Muscle of leg (tissue), 11 donors: ENCODE results near the gene NLRC3. TPM values are rescaled to one million over a fixed set of nuclear protein-coding genes. Genes with fewer than 3 reads are reported as not detected.
"Not testable (repeated sequence)": the region's sequence is repeated elsewhere in the genome, so short reads cannot be mapped to it uniquely, and the experiment has no call there.

Experiments
- DNase-seq: peaks from one replicate; pipeline ENCODE4 v3.0.0; 2013
- H3K27ac ChIP-seq: one replicate; pipeline ENCODE4 v1.5.1; 2013; ENCODE audit warnings: mild to moderate bottlenecking, low read length, control low read depth
- H3K27me3 ChIP-seq: one replicate; pipeline ENCODE4 v1.6.1; 2013; ENCODE audit warnings: low read length; ENCODE audit not compliant: control insufficient read depth, insufficient read depth
- H3K36me3 ChIP-seq: one replicate; pipeline ENCODE4 v1.6.1; 2013; ENCODE audit warnings: low read length; ENCODE audit not compliant: control insufficient read depth, insufficient read depth
- H3K4me1 ChIP-seq: one replicate; pipeline ENCODE4 v1.6.1; 2013; ENCODE audit warnings: low read length; ENCODE audit not compliant: control insufficient read depth, insufficient read depth
- H3K4me3 ChIP-seq: one replicate; pipeline ENCODE4 v1.5.1; 2013; ENCODE audit warnings: low read length, control low read depth
- H3K9me3 ChIP-seq: replicated peaks from 2 replicates; pipeline ENCODE4 v1.6.1; 2013; ENCODE audit warnings: low read depth, low read length; ENCODE audit not compliant: control insufficient read depth
- WGBS: methylation state at CpG from one replicate; pipeline ENCODE4 v1.1.5; 2013; ENCODE audit warnings: missing lambda C conversion rate; ENCODE audit not compliant: insufficient coverage; 5-methylcytosine and 5-hydroxymethylcytosine counted together
- polyA plus RNA-seq, 8 donors: library from polyadenylated mRNA; unstranded; fragments of 120-200 nt; gene quantifications; one replicate each; pipeline versions ENCODE4 v1.2.1 to v1.2.3, GENCODE V29; 2013; ENCODE audit warnings: inconsistent platforms in 1 of 8, low replicate concordance in 1 of 8; ENCODE audit not compliant: insufficient read length in 8 of 8, insufficient read depth in 1 of 8
- total RNA-seq: library from RNA; stranded (reverse); fragments of 120-200 nt; gene quantifications from one replicate; pipeline ENCODE4 v1.2.4, GENCODE V29; 2013

Gene NLRC3
- total and polyA plus RNA-seq, 9 donors = 0.58 to 1.2 (median 1.00) TPM

GRCh38 chr16:3609895-3610697, 32.9 kb upstream of the NLRC3 start:
- Histone ChIP-seq H3K9me3 (no peaks in the 10 kb centered on the region), H3K36me3 (peaks cover 24% of the 10 kb centered on the region), H3K4me1 (peaks cover 14% of the 10 kb centered on the region), H3K27ac (no peak overlapping the region), H3K27me3 (no peaks in the 10 kb centered on the region), H3K4me3 (peak overlapping the region; percentile 97)
- DNase-seq = peak; percentile 32
- WGBS = 65% methylated on average over 10 of the region's 14 CpGs

DNA sequence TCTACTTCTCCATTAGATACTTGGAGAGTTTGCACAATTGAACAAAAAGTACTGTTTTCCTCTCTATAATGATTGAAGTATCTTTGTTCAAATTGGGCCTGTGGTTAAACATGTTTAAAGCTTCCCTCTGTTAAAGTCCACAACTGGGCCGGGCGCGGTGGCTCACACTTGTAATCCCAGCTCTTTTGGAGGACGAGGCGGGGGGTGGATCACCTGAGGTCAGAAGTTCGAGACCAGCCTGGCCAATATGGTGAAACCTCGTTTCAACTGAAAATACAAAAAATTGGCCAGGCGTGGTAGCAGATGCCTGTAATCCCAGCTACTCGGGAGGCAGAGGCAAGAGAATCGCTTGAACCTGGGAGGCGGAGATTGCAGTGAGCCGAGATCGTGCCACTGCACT, 31.8 kb upstream of the NLRC3 start:
- not testable (repeated sequence) for H3K27me3 ChIP-seq, H3K4me3 ChIP-seq, DNase-seq, H3K27ac ChIP-seq, H3K9me3 ChIP-seq
- peaks cover 14% of the 10 kb centered on the region for H3K4me1 ChIP-seq
- peaks cover 24% of the 10 kb centered on the region for H3K36me3 ChIP-seq
- WGBS = 87% methylated on average over 10 of the region's 13 CpGs

GRCh38 chr16:3608069-3608468, 30.9 kb upstream of the NLRC3 start:
- H3K4me3 ChIP-seq = no peak overlapping the region
- peaks cover 28% of the 10 kb centered on the region for H3K36me3 ChIP-seq
- peaks cover 14% of the 10 kb centered on the region for H3K4me1 ChIP-seq
- H3K27me3 ChIP-seq = no peaks in the 10 kb centered on the region
- no peaks in the 10 kb centered on the region for H3K9me3 ChIP-seq
- 100% methylated on average over 1 of the region's 5 CpGs for WGBS
- H3K27ac ChIP-seq = no peak overlapping the region
- no peak for DNase-seq

DNA sequence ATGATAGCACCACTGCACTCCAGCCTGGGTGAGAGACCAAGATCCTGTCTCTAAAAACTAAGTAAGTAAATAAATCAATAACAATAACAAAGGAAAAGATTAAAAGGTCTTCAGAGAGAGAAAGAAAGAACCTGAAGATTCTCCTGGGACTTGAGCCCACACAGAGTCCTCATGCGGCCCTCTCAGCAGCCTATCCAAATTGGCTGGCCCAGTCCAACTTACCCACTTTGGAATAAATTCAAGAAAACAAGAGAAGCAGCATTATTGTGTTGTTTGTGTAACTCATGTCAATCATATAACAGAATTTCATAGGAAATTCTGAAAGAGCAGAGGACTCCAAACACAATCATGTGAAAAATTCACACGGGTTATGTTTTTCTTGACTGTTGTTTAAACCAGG, 30.4 kb upstream of the NLRC3 start:
- WGBS = no CpG with 5 or more reads among the region's 2 CpGs
- H3K4me3 ChIP-seq = no peak overlapping the region
- H3K9me3 ChIP-seq = no peaks in the 10 kb centered on the region
- peaks cover 32% of the 10 kb centered on the region for H3K36me3 ChIP-seq
- H3K27ac ChIP-seq = no peak overlapping the region
- H3K4me1 ChIP-seq = peaks cover 12% of the 10 kb centered on the region
- DNase-seq = no peak
- no peaks in the 10 kb centered on the region for H3K27me3 ChIP-seq

- Histone ChIP-seq H3K9me3 (no peaks in the 10 kb centered on the region), H3K27ac (no peak overlapping the region), H3K4me3 (no peak overlapping the region), H3K4me1 (peaks cover 8% of the 10 kb centered on the region), H3K36me3 (peaks cover 35% of the 10 kb centered on the region), H3K27me3 (no peaks in the 10 kb centered on the region)
- 97% methylated on average over 6 of the region's 7 CpGs for WGBS
- DNase-seq = no peak
Measured at GRCh38 chr16:3607161-3607560, 30.0 kb upstream of the NLRC3 start.

DNA sequence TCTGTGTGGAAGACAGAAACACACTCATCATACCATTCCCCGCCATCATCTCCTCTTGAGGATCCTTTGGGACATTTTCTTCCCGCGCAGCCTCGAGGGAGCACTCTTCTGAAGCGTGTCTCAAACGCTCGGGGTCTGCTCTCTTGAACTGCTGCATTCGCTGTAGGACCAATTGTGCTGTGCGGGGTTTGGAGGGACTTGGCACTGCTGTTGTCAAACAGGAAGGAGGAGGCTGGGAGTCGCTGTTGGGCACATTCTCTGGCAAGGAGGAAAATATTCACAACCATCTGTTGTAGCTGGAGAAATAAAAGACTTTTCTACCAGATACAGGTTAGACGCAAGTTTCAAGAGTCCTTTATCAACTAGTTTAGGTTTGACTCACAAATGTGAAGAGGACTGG, 29.2 kb upstream of the NLRC3 start:
- WGBS = 89% methylated on average over 7 of the region's 11 CpGs
- no peaks in the 10 kb centered on the region for H3K9me3 ChIP-seq
- H3K27ac ChIP-seq = no peak overlapping the region
- no peak for DNase-seq
- H3K4me1 ChIP-seq = peaks cover 6% of the 10 kb centered on the region
- H3K27me3 ChIP-seq = no peaks in the 10 kb centered on the region
- H3K4me3 ChIP-seq = no peak overlapping the region
- peaks cover 42% of the 10 kb centered on the region for H3K36me3 ChIP-seq

GRCh38 chr16:3602320-3602653, 25.1 kb upstream of the NLRC3 start:
- no peaks in the 10 kb centered on the region for H3K4me1 ChIP-seq
- H3K36me3 ChIP-seq = peaks cover 67% of the 10 kb centered on the region
- DNase-seq = no peak
- H3K9me3 ChIP-seq = peaks cover 3% of the 10 kb centered on the region
- no peaks in the 10 kb centered on the region for H3K27me3 ChIP-seq
- no peak overlapping the region for H3K27ac ChIP-seq
- 92% methylated on average over 7 of the region's 7 CpGs for WGBS
- no peak overlapping the region for H3K4me3 ChIP-seq

- no peak for DNase-seq
- Histone ChIP-seq H3K4me3 (no peak overlapping the region), H3K27ac (no peak overlapping the region), H3K27me3 (no peaks in the 10 kb centered on the region), H3K36me3 (peaks cover 67% of the 10 kb centered on the region), H3K4me1 (no peaks in the 10 kb centered on the region), H3K9me3 (peaks cover 3% of the 10 kb centered on the region)
- 90% methylated on average over 9 of the region's 13 CpGs for WGBS
Measured at GRCh38 chr16:3601614-3602319, 24.6 kb upstream of the NLRC3 start.

DNA sequence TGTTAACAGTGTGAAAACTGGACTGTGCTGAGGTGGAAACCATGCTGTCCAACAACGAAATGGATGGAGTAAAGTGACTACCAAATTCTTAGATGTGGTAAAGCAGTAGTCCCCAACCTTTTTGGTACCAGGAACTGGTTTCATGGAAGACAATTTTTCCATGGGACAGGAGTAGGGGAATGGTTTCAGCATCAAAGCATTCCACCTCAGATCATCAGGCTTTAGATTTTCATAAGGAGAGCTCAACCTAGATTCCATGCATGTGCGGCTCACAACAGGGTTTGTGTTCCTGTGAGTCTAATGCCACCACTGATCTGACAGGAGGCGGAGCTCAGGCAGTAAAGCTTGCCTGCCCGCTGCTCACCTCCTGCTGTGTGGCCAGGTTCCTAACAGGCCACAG, 22.7 kb upstream of the NLRC3 start:
- H3K36me3 ChIP-seq = peaks cover 75% of the 10 kb centered on the region
- 100% methylated on average over 4 of the region's 4 CpGs for WGBS
- DNase-seq = no peak
- no peak overlapping the region for H3K4me3 ChIP-seq
- no peak overlapping the region for H3K27ac ChIP-seq
- H3K4me1 ChIP-seq = no peaks in the 10 kb centered on the region
- H3K27me3 ChIP-seq = no peaks in the 10 kb centered on the region
- peaks cover 3% of the 10 kb centered on the region for H3K9me3 ChIP-seq

GRCh38 chr16:3599121-3599520, 21.9 kb upstream of the NLRC3 start:
- Histone ChIP-seq H3K27ac (no peak overlapping the region), H3K4me3 (no peak overlapping the region), H3K27me3 (no peaks in the 10 kb centered on the region), H3K36me3 (peaks cover 78% of the 10 kb centered on the region), H3K9me3 (peaks cover 3% of the 10 kb centered on the region), H3K4me1 (no peaks in the 10 kb centered on the region)
- 94% methylated on average over 5 of the region's 8 CpGs for WGBS
- DNase-seq = no peak
